ENCODE measurements around the gene RNASEH2A.

The RNASEH2A gene

GRCh38 chr19:12825254-12826131, 19.1 kb downstream of the RNASEH2A start:
- DNase-seq (ENCODE audit: extremely low read depth, low read depth), result no peak
- peak; percentile 31 for TF ChIP-seq CTCF (IDR thresholded peaks at IDR 0.05; ENCODE audit: low read depth, low read length)

GRCh38 chr19:12828494-12828893, 22.1 kb downstream of the RNASEH2A start:
- no peak for DNase-seq (ENCODE audit: extremely low read depth, low read depth)
- no peak for TF ChIP-seq CTCF (IDR thresholded peaks at IDR 0.05; ENCODE audit: low read depth, low read length)

- no peak for DNase-seq (ENCODE audit: extremely low read depth, low read depth)
- no peak for TF ChIP-seq CTCF (IDR thresholded peaks at IDR 0.05; ENCODE audit: low read depth, low read length)
These were observed 27.0 kb downstream of the RNASEH2A start for GRCh38 chr19:12833418-12833737.

GRCh38 chr19:12833738-12834565, 27.6 kb downstream of the RNASEH2A start:
- TF ChIP-seq CTCF (IDR thresholded peaks at IDR 0.05; ENCODE audit: low read depth, low read length), result no peak
- DNase-seq (ENCODE audit: extremely low read depth, low read depth), result no peak

- no peak for DNase-seq (ENCODE audit: extremely low read depth, low read depth)
- no peak for TF ChIP-seq CTCF (IDR thresholded peaks at IDR 0.05; ENCODE audit: low read depth, low read length)
These were observed 28.2 kb downstream of the RNASEH2A start, which contains the start of gene RTBDN for GRCh38 chr19:12834566-12834943. RTBDN (minus strand) TSS chr19:12834579; CDS start chr19:12829979, 4,600 bp downstream.

- DNase-seq (ENCODE audit: extremely low read depth, low read depth), result no peak
- TF ChIP-seq CTCF (IDR thresholded peaks at IDR 0.05; ENCODE audit: low read depth, low read length), result no peak
These were observed 28.8 kb downstream of the RNASEH2A start for GRCh38 chr19:12834976-12835757.

Data from AG09319 (cell line).